Karpas-422 (cell line): ENCODE measurements around the gene ABCB9. TPM values are rescaled to one million over a fixed set of nuclear protein-coding genes. Genes with fewer than 3 reads are reported as not detected.
"Not testable (repeated sequence)": the region's sequence is repeated elsewhere in the genome, so short reads cannot be mapped to it uniquely, and the experiment has no call there.

Experiments
- DNase-seq: peaks from one replicate; pipeline ENCODE4 v3.0.0-alpha.2; 2015
- H2AFZ ChIP-seq: fragments of 200-600 bp; sonication (generic); 2 replicates; pipeline ENCODE4 v1.6.1; 2014; ENCODE audit warnings: antibody characterized with exemption, low read length, mixed read lengths
- H3K27ac ChIP-seq: fragments of 200-600 bp; sonication (generic); 2 replicates; pipeline ENCODE4 v1.5.1; 2014; ENCODE audit warnings: mild to moderate bottlenecking, low read length, moderate library complexity
- H3K27me3 ChIP-seq: fragments of 200-600 bp; sonication (generic); 2 replicates; pipeline ENCODE4 v1.6.1; 2014; ENCODE audit warnings: low read length, mixed read lengths
- H3K36me3 ChIP-seq: fragments of 200-600 bp; sonication (generic); 2 replicates; pipeline ENCODE4 v1.6.1; 2014; ENCODE audit warnings: low read length, mixed read lengths; ENCODE audit not compliant: insufficient read depth
- H3K4me1 ChIP-seq: fragments of 200-600 bp; sonication (generic); 2 replicates; pipeline ENCODE4 v1.6.1; 2014; ENCODE audit warnings: mild to moderate bottlenecking, low read length, mixed read lengths
- H3K4me2 ChIP-seq: fragments of 200-600 bp; sonication (generic); 2 replicates; pipeline ENCODE4 v1.6.1; 2014; ENCODE audit warnings: low read length, low read depth, mild to moderate bottlenecking; ENCODE audit not compliant: poor library complexity, severe bottlenecking
- H3K4me3 ChIP-seq: fragments of 200-600 bp; sonication (generic); 2 replicates; pipeline ENCODE4 v1.5.1; 2014; ENCODE audit warnings: mild to moderate bottlenecking, antibody characterized with exemption, low read length, mixed read lengths
- H3K79me2 ChIP-seq: fragments of 200-600 bp; sonication (generic); 2 replicates; pipeline ENCODE4 v1.6.1; 2014; ENCODE audit warnings: mild to moderate bottlenecking, low read length, mixed read lengths
- H3K9ac ChIP-seq: fragments of 200-600 bp; sonication (generic); 2 replicates; pipeline ENCODE4 v1.6.0; 2014; ENCODE audit warnings: low read length
- H3K9me2 ChIP-seq: fragments of 200-600 bp; sonication (generic), shearing (Covaris generic); replicated peaks from 2 replicates; pipeline ENCODE4 v1.6.0; 2014; ENCODE audit warnings: mild to moderate bottlenecking, low read length, moderate library complexity; ENCODE audit not compliant: insufficient read depth
- H3K9me3 ChIP-seq: fragments of 300-700, 200-600 bp; sonication (generic); 2 replicates; pipeline ENCODE4 v1.6.1; 2014; ENCODE audit warnings: low read length, mixed read lengths
- H4K20me1 ChIP-seq: fragments of 200-600 bp; sonication (generic); 2 replicates; pipeline ENCODE4 v1.6.1; 2014; ENCODE audit warnings: mild to moderate bottlenecking, antibody characterized with exemption, low read length, low read depth; ENCODE audit not compliant: insufficient read depth
- total RNA-seq: library from RNA; depleted of rRNA; stranded (reverse); fragments of >200 nt; shearing (Covaris generic); gene quantifications from 2 replicates; pipeline ENCODE4 v1.2.3, GENCODE V29; 2014; ENCODE audit warnings: low replicate concordance

Gene ABCB9
- total RNA-seq, 1 experiment from 2014 or later, result 1.5 TPM

DNA sequence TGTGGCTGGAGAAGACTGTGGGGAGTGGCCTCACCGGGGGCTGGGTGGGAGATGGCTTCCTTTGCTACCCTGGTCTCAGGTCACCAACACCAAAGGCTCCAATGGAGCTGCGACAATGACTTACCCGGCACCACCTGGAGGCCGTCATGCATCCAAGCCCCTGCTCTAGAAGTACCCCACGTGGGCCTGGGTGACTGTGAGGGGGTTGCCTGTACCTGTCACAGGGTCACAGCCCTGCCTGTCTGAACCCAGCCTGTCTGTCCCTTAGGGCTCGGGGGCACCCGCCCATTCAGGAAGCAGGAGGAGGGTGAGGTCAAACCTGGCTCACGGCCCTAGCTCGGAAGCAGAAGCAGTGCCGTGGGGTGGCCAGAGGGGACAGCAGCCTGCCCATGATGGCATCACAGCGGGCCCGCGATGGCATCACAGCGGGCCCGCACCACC is 18.9 kb downstream of the ABCB9 start:
- H4K20me1 ChIP-seq, result no peaks in the 10 kb centered on the region
- H3K4me1 ChIP-seq, result no peaks in the 10 kb centered on the region
- DNase-seq, result no peak
- H3K9me3 ChIP-seq, result no peaks in the 10 kb centered on the region
- H3K36me3 ChIP-seq, result no peaks in the 10 kb centered on the region
- no peak overlapping the region for H3K9ac ChIP-seq
- no peaks in the 10 kb centered on the region for H3K27me3 ChIP-seq
- no peak overlapping the region for H2AFZ ChIP-seq
- no peaks in the 10 kb centered on the region for H3K79me2 ChIP-seq
- no peak overlapping the region for H3K4me3 ChIP-seq
- H3K4me2 ChIP-seq, result no peak overlapping the region
- no peaks in the 10 kb centered on the region for H3K9me2 ChIP-seq
- H3K27ac ChIP-seq, result no peak overlapping the region

DNA sequence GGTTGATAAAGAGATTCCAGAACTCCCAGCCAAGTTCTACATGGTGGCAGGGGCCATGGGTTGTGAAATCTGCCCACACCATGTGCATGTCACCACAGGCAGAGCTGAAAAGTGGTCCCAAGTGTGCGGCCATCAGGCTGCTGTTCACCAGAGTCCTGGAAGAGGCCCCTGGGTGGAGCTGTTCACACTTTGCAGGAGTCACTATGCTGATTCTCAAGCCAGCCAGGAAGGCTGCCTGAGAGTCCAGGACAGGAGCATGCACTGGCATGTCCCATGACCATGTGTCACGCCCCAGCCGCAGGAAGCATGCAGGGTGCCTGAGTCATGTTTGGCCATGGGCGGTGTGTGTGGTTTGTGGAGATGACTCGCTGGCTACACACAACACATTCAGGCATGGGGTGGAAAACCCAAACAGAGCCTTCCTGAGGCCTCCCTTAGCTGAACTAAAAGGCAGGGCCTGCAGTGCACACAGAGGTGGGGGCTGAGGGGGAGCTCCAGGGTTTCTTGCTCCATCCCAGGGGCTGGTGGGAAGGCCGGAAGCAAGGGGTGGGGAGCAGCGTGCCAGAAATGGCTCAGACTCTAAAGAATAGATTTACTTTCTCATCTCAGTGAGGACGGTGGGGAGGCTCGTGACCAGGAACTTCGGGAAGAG is 19.4 kb downstream of the ABCB9 start:
- Histone ChIP-seq H3K36me3 (no peaks in the 10 kb centered on the region), H3K4me2 (no peak overlapping the region), H3K4me1 (no peaks in the 10 kb centered on the region), H3K27ac (no peak overlapping the region), H3K9me2 (no peaks in the 10 kb centered on the region), H3K4me3 (no peak overlapping the region), H3K27me3 (no peaks in the 10 kb centered on the region), H4K20me1 (no peaks in the 10 kb centered on the region), H3K79me2 (no peaks in the 10 kb centered on the region), H3K9ac (no peak overlapping the region), H2AFZ (no peak overlapping the region), H3K9me3 (no peaks in the 10 kb centered on the region)
- DNase-seq, result no peak

DNA sequence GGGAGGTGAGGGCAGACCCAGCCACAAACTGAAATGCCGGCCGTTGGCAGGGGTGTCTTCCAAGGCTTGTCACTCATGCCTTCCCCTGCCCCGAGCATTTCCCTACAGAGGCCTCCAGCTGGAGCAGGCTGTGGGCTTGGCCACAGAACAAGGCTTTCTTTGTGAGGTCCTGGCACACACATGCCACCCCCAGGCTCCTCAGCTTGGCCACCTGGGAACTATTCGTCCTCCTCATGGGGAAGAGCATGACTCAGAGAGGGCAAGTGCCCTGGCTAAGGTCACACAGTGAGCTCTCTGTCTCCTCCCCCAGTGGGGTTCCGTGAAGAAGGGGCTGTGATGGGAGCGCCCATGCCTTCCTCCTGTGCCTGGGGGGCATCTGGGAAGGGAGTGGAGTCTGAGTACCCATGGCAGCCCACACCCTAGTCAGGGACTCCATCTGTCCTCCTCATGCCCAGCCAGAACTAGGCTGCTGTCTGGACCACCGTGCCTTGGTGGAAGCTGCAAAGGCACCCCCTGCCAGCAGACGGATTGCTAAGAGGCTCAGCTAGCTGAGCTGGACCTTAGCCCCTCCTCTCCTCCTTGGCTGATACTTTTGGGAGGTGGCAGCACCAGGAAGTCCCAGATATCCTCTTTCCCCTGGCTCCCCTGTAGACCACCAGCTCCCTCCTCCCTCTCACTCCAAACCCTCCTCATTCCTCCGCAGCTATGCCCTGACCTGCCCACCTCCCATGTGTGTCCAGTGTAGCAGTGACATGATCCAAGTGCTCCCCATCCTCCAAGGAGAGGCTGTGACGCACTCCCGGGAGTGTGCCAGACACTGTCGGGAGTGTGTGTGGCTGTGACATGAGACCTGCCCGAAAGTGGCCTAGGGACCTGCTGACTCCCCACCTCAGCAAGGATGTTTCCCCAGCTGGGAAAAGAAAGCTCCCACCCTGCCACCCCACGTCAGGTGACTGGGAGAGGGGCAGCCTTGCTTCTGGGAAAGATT is 21.4 kb downstream of the ABCB9 start:
- H3K4me3 ChIP-seq, result no peak overlapping the region
- no peaks in the 10 kb centered on the region for H4K20me1 ChIP-seq
- H3K36me3 ChIP-seq, result no peaks in the 10 kb centered on the region
- no peaks in the 10 kb centered on the region for H3K4me1 ChIP-seq
- H3K27me3 ChIP-seq, result no peaks in the 10 kb centered on the region
- no peak overlapping the region for H2AFZ ChIP-seq
- DNase-seq, result no peak
- H3K4me2 ChIP-seq, result no peak overlapping the region
- H3K9ac ChIP-seq, result no peak overlapping the region
- H3K79me2 ChIP-seq, result no peaks in the 10 kb centered on the region
- H3K9me3 ChIP-seq, result no peaks in the 10 kb centered on the region
- no peak overlapping the region for H3K27ac ChIP-seq
- no peaks in the 10 kb centered on the region for H3K9me2 ChIP-seq

DNA sequence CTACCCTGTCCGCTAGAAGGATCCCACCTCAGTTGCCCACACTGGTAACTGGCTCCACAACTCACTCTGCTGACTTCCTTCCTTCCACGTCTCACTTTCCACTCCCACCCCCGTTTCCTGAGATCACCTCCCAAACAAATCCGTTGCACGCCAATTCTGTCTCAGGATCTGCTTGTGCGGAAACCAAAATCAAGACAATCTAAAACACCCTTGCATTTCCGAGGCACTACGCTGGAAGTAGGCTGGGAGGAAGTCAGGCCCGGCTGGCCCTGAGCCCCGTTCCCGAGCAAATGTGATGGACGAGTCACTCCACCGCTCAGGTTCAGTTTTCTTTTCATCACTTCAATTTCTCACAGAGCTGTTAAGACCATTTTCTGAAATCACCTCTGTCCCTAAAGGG is 23.1 kb downstream of the ABCB9 start:
- Histone ChIP-seq H3K4me1 (no peaks in the 10 kb centered on the region), H3K4me3 (no peak overlapping the region), H3K9me3 (no peaks in the 10 kb centered on the region), H3K36me3 (no peaks in the 10 kb centered on the region), H2AFZ (no peak overlapping the region), H3K9me2 (no peaks in the 10 kb centered on the region), H3K9ac (no peak overlapping the region), H3K27ac (no peak overlapping the region), H4K20me1 (no peaks in the 10 kb centered on the region), H3K79me2 (no peaks in the 10 kb centered on the region), H3K27me3 (no peaks in the 10 kb centered on the region), H3K4me2 (no peak overlapping the region)
- DNase-seq, result no peak

DNA sequence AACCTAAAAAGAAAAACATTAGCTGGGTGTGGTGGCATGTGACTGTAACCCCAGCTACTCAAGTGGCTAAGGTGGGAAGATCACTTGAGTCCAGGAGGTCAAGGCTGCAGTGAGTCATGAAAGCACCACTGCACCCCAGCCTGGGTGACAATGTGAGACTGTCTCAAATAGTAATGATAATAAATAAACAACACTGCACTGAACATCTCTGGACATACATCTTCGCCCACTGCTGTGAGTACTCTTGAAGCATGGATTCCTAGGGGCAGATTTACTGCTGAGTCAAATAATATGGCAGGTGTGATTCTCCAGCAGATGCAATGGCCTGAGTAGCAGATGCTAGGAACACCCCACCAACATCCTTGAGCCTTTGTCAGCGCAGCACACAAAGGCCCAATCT is 23.6 kb downstream of the ABCB9 start:
- Histone ChIP-seq H3K4me3 (no peak overlapping the region), H3K4me1 (peaks cover 6% of the 10 kb centered on the region), H3K27ac (no peak overlapping the region), H3K36me3 (no peaks in the 10 kb centered on the region), H3K27me3 (no peaks in the 10 kb centered on the region), H4K20me1 (no peaks in the 10 kb centered on the region), H3K9me3 (no peaks in the 10 kb centered on the region), H2AFZ (no peak overlapping the region), H3K79me2 (no peaks in the 10 kb centered on the region), H3K4me2 (no peak overlapping the region), H3K9me2 (no peaks in the 10 kb centered on the region), H3K9ac (no peak overlapping the region)
- no peak for DNase-seq

DNA sequence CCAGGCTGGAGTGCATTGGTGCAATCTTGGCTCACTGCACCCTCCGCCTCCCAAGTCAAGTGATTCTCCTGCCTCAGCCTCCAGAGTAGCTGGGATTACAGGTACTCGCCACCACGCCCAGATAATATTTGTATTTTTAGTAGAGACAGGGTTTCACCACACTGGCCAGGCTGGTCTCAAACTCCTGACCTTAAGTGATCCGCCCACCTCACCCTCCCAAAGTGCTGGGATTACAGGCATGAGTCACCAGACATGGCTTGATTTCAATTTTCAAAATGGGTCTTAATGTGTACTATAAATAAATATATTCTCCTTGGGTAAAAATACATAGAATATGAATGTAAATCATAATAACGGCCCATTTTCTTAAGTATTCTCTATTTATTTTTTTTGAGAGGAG is 24.9 kb downstream of the ABCB9 start:
- H3K9me3 ChIP-seq, H3K9ac ChIP-seq, H4K20me1 ChIP-seq, H3K27me3 ChIP-seq, H3K27ac ChIP-seq, H3K4me2 ChIP-seq, H3K4me3 ChIP-seq, H3K79me2 ChIP-seq, DNase-seq, H3K4me1 ChIP-seq, H3K9me2 ChIP-seq, H3K36me3 ChIP-seq, H2AFZ ChIP-seq: not testable (repeated sequence)

DNA sequence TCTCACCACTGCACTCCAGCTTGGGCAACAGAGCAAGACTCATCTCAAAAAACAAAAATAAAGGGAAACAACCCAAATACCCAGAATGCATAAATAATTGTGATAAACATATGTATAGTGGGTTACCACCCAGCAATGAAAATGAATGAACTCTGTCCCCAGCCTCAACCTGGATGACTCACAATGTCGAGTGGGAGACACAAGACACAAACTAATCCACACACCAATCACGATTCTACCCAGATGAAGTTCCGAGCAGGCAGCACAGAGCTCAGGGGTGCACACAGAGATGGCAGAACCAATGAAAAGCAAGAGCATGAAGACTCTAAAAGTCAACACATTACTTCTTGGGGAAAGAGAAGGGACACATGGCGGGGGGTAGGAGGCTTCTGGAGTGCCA is 27.1 kb downstream of the ABCB9 start:
- Histone ChIP-seq H3K36me3 (no peaks in the 10 kb centered on the region), H3K9ac (no peak overlapping the region), H4K20me1 (no peaks in the 10 kb centered on the region), H3K27me3 (no peaks in the 10 kb centered on the region), H3K9me3 (no peaks in the 10 kb centered on the region), H3K4me3 (no peak overlapping the region), H3K27ac (no peak overlapping the region), H3K79me2 (no peaks in the 10 kb centered on the region), H3K9me2 (no peaks in the 10 kb centered on the region), H2AFZ (no peak overlapping the region), H3K4me2 (no peak overlapping the region), H3K4me1 (peaks cover 6% of the 10 kb centered on the region)
- DNase-seq, result no peak

DNA sequence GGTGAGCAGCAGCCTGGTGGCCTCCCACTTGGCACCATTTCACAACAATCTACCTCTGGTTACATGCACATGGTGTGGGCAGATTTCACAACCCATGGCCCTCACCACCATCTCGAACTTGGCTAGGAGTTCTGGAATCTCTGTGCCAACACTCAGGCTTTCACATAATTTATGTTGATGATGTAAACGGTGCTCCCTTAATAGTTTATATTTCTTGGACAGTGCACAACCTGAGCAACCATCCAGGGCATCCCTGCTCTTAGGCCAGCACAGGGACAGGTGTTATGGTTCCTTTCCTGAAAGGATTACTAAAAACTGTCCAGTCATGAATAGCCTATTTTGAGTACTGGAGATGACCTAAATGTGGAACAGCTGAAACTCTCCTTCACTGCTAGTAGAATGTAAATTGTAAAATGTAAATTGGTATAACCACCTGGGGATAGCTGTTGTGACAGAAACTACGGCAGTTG is 28.6 kb downstream of the ABCB9 start:
- DNase-seq, result peak; percentile 42
- Histone ChIP-seq H3K27ac (no peak overlapping the region), H3K4me2 (no peak overlapping the region)

More for the DNA sequence above, 28.6 kb downstream of the ABCB9 start:
- H3K9me3 ChIP-seq, result no peaks in the 10 kb centered on the region
- H3K79me2 ChIP-seq, result no peaks in the 10 kb centered on the region
- H3K27me3 ChIP-seq, result no peaks in the 10 kb centered on the region
- no peaks in the 10 kb centered on the region for H3K9me2 ChIP-seq
- no peak overlapping the region for H2AFZ ChIP-seq
- H3K9ac ChIP-seq, result no peak overlapping the region
- H3K4me1 ChIP-seq, result peaks cover 6% of the 10 kb centered on the region
- no peaks in the 10 kb centered on the region for H4K20me1 ChIP-seq
- H3K4me3 ChIP-seq, result no peak overlapping the region
- no peaks in the 10 kb centered on the region for H3K36me3 ChIP-seq
